ENCODE measurements around the gene LCK. TPM values are rescaled to one million over a fixed set of nuclear protein-coding genes. Genes with fewer than 3 reads are reported as not detected.

The LCK gene
- total and polyA plus RNA-seq, 9 of the 15 experiments (the other 6 are each of a cell fraction or from before 2014, with no cell fraction given) = 0.04 to 0.47 (median 0.13) TPM; not detected in 6

DNA sequence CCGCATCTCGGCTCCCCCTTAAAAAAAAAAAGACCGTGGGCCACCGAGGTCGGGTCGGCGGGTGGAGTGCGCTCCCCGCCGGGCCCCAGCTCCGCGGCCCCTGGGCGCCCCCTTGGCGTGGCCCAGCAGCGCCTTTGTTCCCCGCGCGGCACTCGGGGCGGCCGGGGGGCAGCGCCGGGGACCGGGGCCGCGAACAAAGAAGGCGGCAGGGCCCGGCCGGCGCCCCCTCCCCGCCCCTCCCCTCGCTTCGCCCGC lies 84.4 kb downstream of the LCK start (continued):
- TF ChIP-seq, protein P1, sequence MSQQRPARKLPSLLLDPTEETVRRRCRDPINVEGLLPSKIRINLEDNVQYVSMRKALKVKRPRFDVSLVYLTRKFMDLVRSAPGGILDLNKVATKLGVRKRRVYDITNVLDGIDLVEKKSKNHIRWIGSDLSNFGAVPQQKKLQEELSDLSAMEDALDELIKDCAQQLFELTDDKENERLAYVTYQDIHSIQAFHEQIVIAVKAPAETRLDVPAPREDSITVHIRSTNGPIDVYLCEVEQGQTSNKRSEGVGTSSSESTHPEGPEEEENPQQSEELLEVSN (IDR thresholded peaks at IDR 0.05; ENCODE audit: borderline replicate concordance in 1 of 2, extremely low read depth in 1 of 2, insufficient read depth in 1 of 2, insufficient read length in 1 of 2, low read depth in 1 of 2, low read length in 1 of 2, poor library complexity in 1 of 2, severe bottlenecking in 1 of 2) = no peak
- TF ChIP-seq NFE2 (IDR thresholded peaks at IDR 0.05; ENCODE audit: low read depth) (no peak), ZNF224 (CRISPR knock-in tag; IDR thresholded peaks at IDR 0.05) (no peak), RBFOX2 (IDR thresholded peaks at IDR 0.05; ENCODE audit: low read depth, low read length) (no peak), ZNF347 (CRISPR knock-in tag; IDR thresholded peaks at IDR 0.05; ENCODE audit: low read depth) (no peak), XRCC4 (IDR thresholded peaks at IDR 0.05; ENCODE audit: extremely low read depth, insufficient read depth, insufficient read length) (no peak), ZNF444 (CRISPR knock-in tag; IDR thresholded peaks at IDR 0.05) (no peak), ZFPM2 (CRISPR knock-in tag; IDR thresholded peaks at IDR 0.05) (no peak), HMGN3 (IDR thresholded peaks at IDR 0.05; ENCODE audit: borderline replicate concordance, extremely low read depth, insufficient read length, low read depth, low read length) (no peak)

Small RNA genes within 50 kb of the gene (small RNA-seq; reads per million reads assigned to genes)
- gene RF00017 = not detected
- gene RF00019 = not detected

Other genes starting within 250 kb of the LCK start
Only the 7 nearest of the 16 such genes appear.
- gene CCDC28B, start 50.7 kb upstream of the LCK start, total RNA-seq (2014; rRNA removed) = 51.9 and 59.5 TPM in 2 replicates
- gene CCDC28B, start 50.7 kb upstream of the LCK start, total RNA-seq (2014; rRNA removed; fragmentation: Illumina TruSeq; extraction: Trizol) = 14.3 and 17.3 TPM in 2 replicates
- gene CCDC28B, start 50.7 kb upstream of the LCK start, total RNA-seq (2015; rRNA removed; fragmentation: Illumina TruSeq; extraction: Trizol) = 42.2 and 44.4 TPM in 2 replicates
- gene CCDC28B, start 50.7 kb upstream of the LCK start, total RNA-seq (2021) = 48.0 and 50.6 TPM in 2 replicates
- gene CCDC28B, start 50.7 kb upstream of the LCK start, polyA plus RNA-seq (2011; rRNA removed) = 29.3 and 29.4 TPM in 2 replicates
- 31.7 and 45.4 TPM in 2 replicates for gene CCDC28B, start 50.7 kb upstream of the LCK start, polyA plus RNA-seq (2014; fragmentation: Illumina TruSeq; extraction: Trizol)
- 10 to 100 TPM in 1 of 2 experiments, 1 to 10 TPM in 1; 5.7 to 14.5 TPM for gene CCDC28B, start 50.7 kb upstream of the LCK start, polyA plus RNA-seq (2014; fragmentation: Nextera tagmentation; extraction: Ambion mirVana)
- 54.5 and 56.6 TPM in 2 replicates for gene CCDC28B, start 50.7 kb upstream of the LCK start, polyA plus RNA-seq (2014; rRNA removed)
- gene IQCC, start 45.6 kb upstream of the LCK start, total RNA-seq (2014; rRNA removed) = 12.4 and 12.6 TPM in 2 replicates
- 10.6 and 11.5 TPM in 2 replicates for gene IQCC, start 45.6 kb upstream of the LCK start, total RNA-seq (2014; rRNA removed; fragmentation: Illumina TruSeq; extraction: Trizol)
- gene IQCC, start 45.6 kb upstream of the LCK start, total RNA-seq (2015; rRNA removed; fragmentation: Illumina TruSeq; extraction: Trizol) = 12.7 and 13.2 TPM in 2 replicates
- gene IQCC, start 45.6 kb upstream of the LCK start, total RNA-seq (2021) = 6.6 and 8.1 TPM in 2 replicates
- 10.6 and 10.7 TPM in 2 replicates for gene IQCC, start 45.6 kb upstream of the LCK start, polyA plus RNA-seq (2011; rRNA removed)
- 14.9 and 16.5 TPM in 2 replicates for gene IQCC, start 45.6 kb upstream of the LCK start, polyA plus RNA-seq (2014; fragmentation: Illumina TruSeq; extraction: Trizol)
- gene IQCC, start 45.6 kb upstream of the LCK start, polyA plus RNA-seq (2014; fragmentation: Nextera tagmentation; extraction: Ambion mirVana) = 10 to 100 TPM in 1 of 2 experiments, 1 to 10 TPM in 1; 8.4 to 10.4 TPM
- gene IQCC, start 45.6 kb upstream of the LCK start, polyA plus RNA-seq (2014; rRNA removed) = 12.4 and 13.9 TPM in 2 replicates
- gene DCDC2B, start 42.2 kb upstream of the LCK start, total RNA-seq (2014; rRNA removed) = not detected in 2 replicates
- gene DCDC2B, start 42.2 kb upstream of the LCK start, total RNA-seq (2014; rRNA removed; fragmentation: Illumina TruSeq; extraction: Trizol) = not detected in 2 replicates
- not detected in 2 replicates for gene DCDC2B, start 42.2 kb upstream of the LCK start, total RNA-seq (2015; rRNA removed; fragmentation: Illumina TruSeq; extraction: Trizol)
- not detected in 2 replicates for gene DCDC2B, start 42.2 kb upstream of the LCK start, total RNA-seq (2021)
- gene DCDC2B, start 42.2 kb upstream of the LCK start, polyA plus RNA-seq (2011; rRNA removed) = not detected in 2 replicates
- not detected in 2 replicates for gene DCDC2B, start 42.2 kb upstream of the LCK start, polyA plus RNA-seq (2014; fragmentation: Illumina TruSeq; extraction: Trizol)
- gene DCDC2B, start 42.2 kb upstream of the LCK start, polyA plus RNA-seq (2014; fragmentation: Nextera tagmentation; extraction: Ambion mirVana) = not detected
- not detected in 2 replicates for gene DCDC2B, start 42.2 kb upstream of the LCK start, polyA plus RNA-seq (2014; rRNA removed)
- gene TMEM234, start 28.9 kb upstream of the LCK start, total RNA-seq (2014; rRNA removed) = 5.0 and 8.6 TPM in 2 replicates
- 8.3 and 8.4 TPM in 2 replicates for gene TMEM234, start 28.9 kb upstream of the LCK start, total RNA-seq (2014; rRNA removed; fragmentation: Illumina TruSeq; extraction: Trizol)
- 7.6 and 7.8 TPM in 2 replicates for gene TMEM234, start 28.9 kb upstream of the LCK start, total RNA-seq (2015; rRNA removed; fragmentation: Illumina TruSeq; extraction: Trizol)
- gene TMEM234, start 28.9 kb upstream of the LCK start, total RNA-seq (2021) = 12.1 and 14.1 TPM in 2 replicates
- 7.7 and 9.0 TPM in 2 replicates for gene TMEM234, start 28.9 kb upstream of the LCK start, polyA plus RNA-seq (2011; rRNA removed)
- 7.2 and 7.3 TPM in 2 replicates for gene TMEM234, start 28.9 kb upstream of the LCK start, polyA plus RNA-seq (2014; fragmentation: Illumina TruSeq; extraction: Trizol)
- 1 to 10 TPM; 6.2 to 6.8 TPM for gene TMEM234, start 28.9 kb upstream of the LCK start, polyA plus RNA-seq (2014; fragmentation: Nextera tagmentation; extraction: Ambion mirVana)
- 10.4 and 12.9 TPM in 2 replicates for gene TMEM234, start 28.9 kb upstream of the LCK start, polyA plus RNA-seq (2014; rRNA removed)
- 472 and 537 TPM in 2 replicates for gene EIF3I, start 28.9 kb upstream of the LCK start, total RNA-seq (2014; rRNA removed)
- gene EIF3I, start 28.9 kb upstream of the LCK start, total RNA-seq (2014; rRNA removed; fragmentation: Illumina TruSeq; extraction: Trizol) = 678 and 704 TPM in 2 replicates
- gene EIF3I, start 28.9 kb upstream of the LCK start, total RNA-seq (2015; rRNA removed; fragmentation: Illumina TruSeq; extraction: Trizol) = 535 and 541 TPM in 2 replicates
- gene EIF3I, start 28.9 kb upstream of the LCK start, total RNA-seq (2021) = 383 and 414 TPM in 2 replicates
- 527 and 635 TPM in 2 replicates for gene EIF3I, start 28.9 kb upstream of the LCK start, polyA plus RNA-seq (2011; rRNA removed)
- gene EIF3I, start 28.9 kb upstream of the LCK start, polyA plus RNA-seq (2014; fragmentation: Illumina TruSeq; extraction: Trizol) = 942 and 1,045 TPM in 2 replicates
- gene EIF3I, start 28.9 kb upstream of the LCK start, polyA plus RNA-seq (2014; fragmentation: Nextera tagmentation; extraction: Ambion mirVana) = 1,000 to 10,000 TPM; 1,337 to 1,526 TPM
- gene EIF3I, start 28.9 kb upstream of the LCK start, polyA plus RNA-seq (2014; rRNA removed) = 477 and 567 TPM in 2 replicates
- gene FAM167B, start 4.0 kb upstream of the LCK start, total RNA-seq (2014; rRNA removed) = not detected in 2 replicates
- gene FAM167B, start 4.0 kb upstream of the LCK start, total RNA-seq (2014; rRNA removed; fragmentation: Illumina TruSeq; extraction: Trizol) = not detected in 2 replicates
- gene FAM167B, start 4.0 kb upstream of the LCK start, total RNA-seq (2015; rRNA removed; fragmentation: Illumina TruSeq; extraction: Trizol) = not detected in 2 replicates
- not detected in 2 replicates for gene FAM167B, start 4.0 kb upstream of the LCK start, total RNA-seq (2021)
- gene FAM167B, start 4.0 kb upstream of the LCK start, polyA plus RNA-seq (2011; rRNA removed) = not detected in 2 replicates
- gene FAM167B, start 4.0 kb upstream of the LCK start, polyA plus RNA-seq (2014; fragmentation: Illumina TruSeq; extraction: Trizol) = not detected in 2 replicates
- gene FAM167B, start 4.0 kb upstream of the LCK start, polyA plus RNA-seq (2014; fragmentation: Nextera tagmentation; extraction: Ambion mirVana) = not detected
- not detected in 2 replicates for gene FAM167B, start 4.0 kb upstream of the LCK start, polyA plus RNA-seq (2014; rRNA removed)
- 169 and 182 TPM in 2 replicates for gene HDAC1, start 40.8 kb downstream of the LCK start, total RNA-seq (2014; rRNA removed)
- gene HDAC1, start 40.8 kb downstream of the LCK start, total RNA-seq (2014; rRNA removed; fragmentation: Illumina TruSeq; extraction: Trizol) = 193 and 197 TPM in 2 replicates
- gene HDAC1, start 40.8 kb downstream of the LCK start, total RNA-seq (2015; rRNA removed; fragmentation: Illumina TruSeq; extraction: Trizol) = 169 and 180 TPM in 2 replicates
- 182 and 185 TPM in 2 replicates for gene HDAC1, start 40.8 kb downstream of the LCK start, total RNA-seq (2021)
- 384 and 397 TPM in 2 replicates for gene HDAC1, start 40.8 kb downstream of the LCK start, polyA plus RNA-seq (2011; rRNA removed)
- gene HDAC1, start 40.8 kb downstream of the LCK start, polyA plus RNA-seq (2014; fragmentation: Illumina TruSeq; extraction: Trizol) = 213 and 224 TPM in 2 replicates
- gene HDAC1, start 40.8 kb downstream of the LCK start, polyA plus RNA-seq (2014; fragmentation: Nextera tagmentation; extraction: Ambion mirVana) = 100 to 1,000 TPM; 183 to 205 TPM
- gene HDAC1, start 40.8 kb downstream of the LCK start, polyA plus RNA-seq (2014; rRNA removed) = 210 and 239 TPM in 2 replicates

Data from K562 (cell line).